Activated T-cell treated with anti-CD3 and anti-CD28 coated beads for 1 hour (primary cell): ENCODE results near the gene HYI.
"Not testable (repeated sequence)": the region's sequence is repeated elsewhere in the genome, so short reads cannot be mapped to it uniquely, and the experiment has no call there.

Experiments
- DNase-seq: peaks from one replicate; pipeline ENCODE4 v3.0.0-alpha.2; 2020; ENCODE audit warnings: low read depth

Gene HYI

GRCh38 chr1:43453442-43454269 is at the start of gene HYI:
Gene HYI (minus strand): TSS chr1:43453931. CDS start chr1:43453793, 138 bp downstream.
- peak; percentile 50 for DNase-seq

- not testable (repeated sequence) for DNase-seq
Measured at GRCh38 chr1:43501806-43502205, 48.1 kb upstream of the HYI start.

GRCh38 chr1:43499898-43500297 is 46.2 kb upstream of the HYI start:
- no peak for DNase-seq

GRCh38 chr1:43495204-43495603 is 41.5 kb upstream of the HYI start:
- DNase-seq: no peak

- DNase-seq: no peak
Measured at GRCh38 chr1:43493661-43494450, 40.1 kb upstream of the HYI start.

GRCh38 chr1:43492826-43493225 is 39.1 kb upstream of the HYI start:
- DNase-seq: no peak

- no peak for DNase-seq
Measured at GRCh38 chr1:43491061-43491460, 37.3 kb upstream of the HYI start.

- DNase-seq: no peak
Measured at GRCh38 chr1:43488165-43488564, 34.4 kb upstream of the HYI start.

- no peak for DNase-seq
Measured at GRCh38 chr1:43484367-43484766, 30.6 kb upstream of the HYI start.

GRCh38 chr1:43482215-43482614 is 28.5 kb upstream of the HYI start:
- DNase-seq: no peak

GRCh38 chr1:43481491-43481890 is 27.8 kb upstream of the HYI start:
- no peak for DNase-seq

GRCh38 chr1:43479414-43479813 is 25.7 kb upstream of the HYI start:
- DNase-seq: no peak

GRCh38 chr1:43477716-43478115 is 24.0 kb upstream of the HYI start:
- DNase-seq: no peak

- not testable (repeated sequence) for DNase-seq
Measured at GRCh38 chr1:43475611-43476401, 22.1 kb upstream of the HYI start.

- DNase-seq: no peak
Measured at GRCh38 chr1:43473463-43473862, 19.7 kb upstream of the HYI start.

- DNase-seq: not testable (repeated sequence)
Measured at GRCh38 chr1:43472463-43473151, 18.9 kb upstream of the HYI start.

GRCh38 chr1:43472087-43472462 is 18.3 kb upstream of the HYI start:
- DNase-seq: no peak

GRCh38 chr1:43469932-43470331 is 16.2 kb upstream of the HYI start:
- DNase-seq: no peak

GRCh38 chr1:43468414-43468813 is 14.7 kb upstream of the HYI start:
- DNase-seq: no peak

- no peak for DNase-seq
Measured at GRCh38 chr1:43466403-43466802, 12.7 kb upstream of the HYI start.

- DNase-seq: no peak
Measured at GRCh38 chr1:43465505-43466067, 11.9 kb upstream of the HYI start.
